H1 (cell line): ENCODE measurements around the gene FMC1. TPM values are rescaled to one million over a fixed set of nuclear protein-coding genes. Genes with fewer than 3 reads are reported as not detected.
A peak's percentile ranks its signal among the peaks of the same experiment; 100 is the strongest.

ENCODE experiments used
- CTCF ChIA-PET: fragments of 300-600 bp; sonication (Branson Sonifier 250); formaldehyde crosslinking; loops from one replicate; lab custom pipeline; 2021; ENCODE audit not compliant: partially characterized antibody; lab: Charles Lee
- POLR2A ChIA-PET: fragments of 300-600 bp; sonication (Branson Sonifier 250); formaldehyde crosslinking; loops from one replicate; lab custom pipeline; 2021; ENCODE audit warnings: inconsistent platforms; ENCODE audit not compliant: partially characterized antibody; lab: Charles Lee
- DNase-seq, 2 experiments: peaks; one replicate each; pipeline versions ENCODE4 v3.0.0 to v3.0.0-alpha.2; 2010 to 2022; ENCODE audit warnings: low spot score in 2 of 2, low read depth in 1 of 2, mixed read lengths in 1 of 2
- FAIRE-seq: peaks from 2 replicates; lab custom pipeline; 2011; peaks lifted over from hg19 to GRCh38; lab: Jason Lieb, UNC
- H2AFZ ChIP-seq: 2 replicates; pipeline ENCODE4 v1.8.1; 2012; ENCODE audit warnings: low read length, inconsistent platforms
- H2AK5ac ChIP-seq: 2 replicates; pipeline ENCODE4 v1.6.1; 2013; ENCODE audit warnings: low read depth, low read length
- H2BK120ac ChIP-seq: replicated peaks from 2 replicates; pipeline ENCODE3; 2013; ENCODE audit warnings: low read depth, low read length, inconsistent platforms
- H2BK12ac ChIP-seq: 2 replicates; pipeline ENCODE4 v1.6.1; 2013; ENCODE audit warnings: low read depth, low read length
- H2BK15ac ChIP-seq: 2 replicates; pipeline ENCODE4 v1.6.1; 2013; ENCODE audit warnings: low read length
- H2BK20ac ChIP-seq: 2 replicates; pipeline ENCODE4 v1.6.1; 2013; ENCODE audit warnings: low read length
- H2BK5ac ChIP-seq: 2 replicates; pipeline ENCODE4 v1.6.1; 2013; ENCODE audit warnings: low read depth, low read length
- H3K14ac ChIP-seq: 2 replicates; pipeline ENCODE4 v1.6.1; 2013; ENCODE audit warnings: inconsistent platforms; ENCODE audit not compliant: insufficient read length
- H3K18ac ChIP-seq: 2 replicates; pipeline ENCODE4 v1.6.1; 2013; ENCODE audit warnings: low read length; ENCODE audit errors: extremely low read depth
- H3K23ac ChIP-seq: 2 replicates; pipeline ENCODE4 v1.6.1; 2013; ENCODE audit warnings: inconsistent platforms; ENCODE audit not compliant: insufficient read length
- H3K23me2 ChIP-seq: 2 replicates; pipeline ENCODE4 v1.6.1; 2013; ENCODE audit warnings: low read depth, low read length
- H3K27ac ChIP-seq: 2 replicates; pipeline ENCODE4 v1.6.1; 2011; ENCODE audit warnings: low read depth, low read length, inconsistent platforms
- H3K27me3 ChIP-seq, 4 experiments: replicated peaks in 1 of 4; 1 replicate in 1 of 4; 2 replicates in 3 of 4; pipeline versions ENCODE4 v1.6.1 to v1.8.1; 2011 to 2013; ENCODE audit warnings: low read length in 3 of 4, mild to moderate bottlenecking in 3 of 4, inconsistent platforms in 2 of 4, mixed read lengths in 2 of 4, moderate library complexity in 1 of 4; ENCODE audit not compliant: control insufficient read depth in 3 of 4, insufficient read depth in 3 of 4; ENCODE audit errors: extremely low read depth in 1 of 4
- H3K36me3 ChIP-seq, 4 experiments: 2 replicates each; pipeline versions ENCODE4 v1.6.1 to v1.8.1; 2011 to 2013; ENCODE audit warnings: mild to moderate bottlenecking in 4 of 4, low read length in 3 of 4, moderate library complexity in 2 of 4, control low read depth in 1 of 4, inconsistent platforms in 1 of 4; ENCODE audit not compliant: insufficient read depth in 4 of 4, control insufficient read depth in 2 of 4
- H3K4ac ChIP-seq: replicated peaks from 2 replicates; pipeline ENCODE3; 2013; ENCODE audit warnings: low read length, low read depth, mixed read lengths, inconsistent platforms; ENCODE audit not compliant: insufficient read length
- H3K4me1 ChIP-seq, 4 experiments: replicated peaks in 1 of 4; 1 replicate in 1 of 4; 2 replicates in 3 of 4; pipeline versions ENCODE4 v1.6.1 to v1.8.1; 2011 to 2013; ENCODE audit warnings: low read length in 3 of 4, inconsistent platforms in 2 of 4, mixed read lengths in 1 of 4; ENCODE audit not compliant: insufficient read depth in 4 of 4, control insufficient read depth in 3 of 4
- H3K4me2 ChIP-seq, 2 experiments: 2 replicates each; pipeline versions ENCODE4 v1.6.1 to v1.8.1; 2011 to 2013; ENCODE audit warnings: low read depth in 2 of 2, low read length in 2 of 2, control low read depth in 1 of 2, inconsistent platforms in 1 of 2, mild to moderate bottlenecking in 1 of 2; ENCODE audit not compliant: insufficient read depth in 1 of 2
- H3K4me3 ChIP-seq, 4 experiments: fragments of 200-600, 300-600 bp in 1 of 4; sonication (generic), shearing (Covaris generic), sonication (Bioruptor Twin) in 1 of 4; 2 replicates each; pipeline versions ENCODE4 v1.5.1 to v1.8.1; 2011 to 2016; ENCODE audit warnings: low read length in 4 of 4, low read depth in 3 of 4, control low read depth in 2 of 4, inconsistent platforms in 2 of 4, mild to moderate bottlenecking in 2 of 4, mixed read lengths in 1 of 4, moderate library complexity in 1 of 4; ENCODE audit not compliant: insufficient read depth in 2 of 4; ENCODE audit errors: extremely low read depth in 1 of 4
- H3K56ac ChIP-seq: replicated peaks from 2 replicates; pipeline ENCODE3; 2013; ENCODE audit warnings: low read depth, mild to moderate bottlenecking, mixed read lengths, low read length, inconsistent platforms; ENCODE audit not compliant: insufficient read length
- H3K79me1 ChIP-seq: 2 replicates; pipeline ENCODE4 v1.6.1; 2013; ENCODE audit warnings: low read depth, low read length, control low read depth
- H3K79me2 ChIP-seq, 2 experiments: 2 replicates each; pipeline versions ENCODE4 v1.6.1 to v1.8.1; 2012 to 2013; ENCODE audit warnings: low read length in 2 of 2, mild to moderate bottlenecking in 2 of 2, inconsistent platforms in 1 of 2; ENCODE audit not compliant: insufficient read depth in 2 of 2, control insufficient read depth in 1 of 2
- H3K9ac ChIP-seq, 4 experiments: replicated peaks in 1 of 4; 1 replicate in 1 of 4; 2 replicates in 3 of 4; pipeline versions ENCODE4 v1.6.1 to v1.8.1; 2011 to 2013; ENCODE audit warnings: low read depth in 3 of 4, low read length in 3 of 4, control low read depth in 2 of 4, mild to moderate bottlenecking in 2 of 4, moderate library complexity in 2 of 4, inconsistent platforms in 1 of 4; ENCODE audit errors: extremely low read depth in 1 of 4
- H3K9me3 ChIP-seq, 2 experiments: 2 replicates each; pipeline versions ENCODE4 v1.6.1 to v1.8.1; 2012 to 2013; ENCODE audit warnings: mild to moderate bottlenecking in 2 of 2, moderate library complexity in 2 of 2, control low read depth in 1 of 2, inconsistent platforms in 1 of 2, low read depth in 1 of 2, low read length in 1 of 2, mixed read lengths in 1 of 2; ENCODE audit not compliant: insufficient read depth in 2 of 2
- H4K20me1 ChIP-seq, 2 experiments: replicated peaks in 1 of 2; 2 replicates each; pipeline versions ENCODE3 to v1.8.1; 2011 to 2013; ENCODE audit warnings: inconsistent platforms in 2 of 2, low read length in 2 of 2, mild to moderate bottlenecking in 1 of 2; ENCODE audit not compliant: insufficient read depth in 2 of 2, control insufficient read depth in 1 of 2
- H4K5ac ChIP-seq: 2 replicates; pipeline ENCODE4 v1.6.1; 2013; ENCODE audit warnings: low read length, low read depth, mixed read lengths, inconsistent platforms; ENCODE audit not compliant: insufficient read length
- H4K8ac ChIP-seq: 2 replicates; pipeline ENCODE4 v1.8.0; 2013; ENCODE audit warnings: mild to moderate bottlenecking, moderate library complexity, low read length, inconsistent platforms; ENCODE audit not compliant: insufficient read depth; ENCODE audit errors: extremely low read depth
- H4K91ac ChIP-seq: replicated peaks from 2 replicates; pipeline ENCODE3; 2013; ENCODE audit warnings: low read length, mixed read lengths, inconsistent platforms; ENCODE audit not compliant: insufficient read length
- WGBS, 2 experiments: shearing (Covaris generic) in 1 of 2; methylation state at CpG; one replicate each; pipeline versions ENCODE4 v1.1.6 to v1.1.7; 2013 to 2015; ENCODE audit warnings: low lambda C conversion rate in 2 of 2, mixed read lengths in 2 of 2, inconsistent platforms in 1 of 2, low coverage in 1 of 2, missing lambda C conversion rate in 1 of 2; ENCODE audit not compliant: insufficient replicate concordance in 2 of 2, insufficient coverage in 1 of 2, insufficient read length in 1 of 2; ENCODE audit errors: extremely low coverage in 1 of 2, missing lambda C conversion rate in 1 of 2; 5-methylcytosine and 5-hydroxymethylcytosine counted together
- polyA plus RNA-seq, 7 experiments: library from polyadenylated mRNA; depleted of rRNA in 3 of 7; stranded (reverse) in 5 of 7; unstranded in 2 of 7; fragments of >200 nt in 5 of 7; fragments of 200-250 nt in 2 of 7; gene quantifications; 1 replicate in 5 of 7; 2 replicates in 1 of 7; 4 replicates in 1 of 7; pipeline versions ENCODE4 v1.2.1 to v1.2.3, GENCODE V29; 2011 to 2013; ENCODE audit warnings: missing spikeins in 2 of 7, mixed read lengths in 2 of 7
- total RNA-seq: library from RNA; stranded (reverse); fragmentation: NEBNext Ultra II Directional; extraction: Animal tissue kit (Norgen Biotek cat#: 25700); gene quantifications from 2 replicates; pipeline ENCODE4 v1.2.1, GENCODE V29; 2021

Gene FMC1
- total and polyA plus RNA-seq, 2 of the 8 experiments (the other 6 are each of a cell fraction or from before 2014, with no cell fraction given), result 15.8 to 28.4 TPM

GRCh38 chr7:139370301-139370942 lies 29.3 kb downstream of the FMC1 start:
- no peak overlapping the region for H3K9ac ChIP-seq
- H2BK5ac ChIP-seq, result no peak overlapping the region
- H3K79me1 ChIP-seq, result 0 out of 2 replicates have a peak, but pooled peaks cover 2% of the 10 kb centered on the region
- H3K27me3 ChIP-seq, result no peaks in the 10 kb centered on the region
- ChIA-PET CTCF (interaction anchor here (0.6 to 1.3 kb wide), 6 partner anchors 8 to 885 kb away, joined by 3 to 6 read pairs (median 3); no protein-coding TSS in a partner anchor), POLR2A (interaction anchor here (0.6 to 3.3 kb wide), 8 partner anchors 8 to 45 kb away, joined by 3 to 40 read pairs (median 3); partner anchors contain the start of gene LUC7L2)
- no peak overlapping the region for H2BK12ac ChIP-seq
- no peak overlapping the region for H4K8ac ChIP-seq
- no peak for DNase-seq
- no peak overlapping the region for H2BK120ac ChIP-seq
- no peak overlapping the region for H2BK20ac ChIP-seq
- H3K4me2 ChIP-seq, result 0 out of 4 replicates have a peak overlapping the region, but pooled peaks of 1 of the 2 experiments have one; percentile 43
- no peak overlapping the region for H3K18ac ChIP-seq
- no peak overlapping the region for H4K91ac ChIP-seq
- H3K14ac ChIP-seq, result no peak overlapping the region
- peak overlapping the region; percentile 67; the same call in 1 of the 2 replicates for H2AK5ac ChIP-seq
- no peak overlapping the region for H3K4me3 ChIP-seq
- H3K36me3 ChIP-seq, result peaks cover 0 to 12% (median 2%) of the 10 kb centered on the region in 4 experiments; a peak in 3 of 8 replicates
- H2BK15ac ChIP-seq, result no peak overlapping the region
- FAIRE-seq, result no peak
- H3K23ac ChIP-seq, result no peak overlapping the region
- peaks cover 6 to 100% of the 10 kb centered on the region in 2 experiments for H3K79me2 ChIP-seq
- H4K20me1 ChIP-seq, result peaks cover 7 to 11% of the 10 kb centered on the region in 2 experiments
- H4K5ac ChIP-seq, result no peak overlapping the region
- H3K27ac ChIP-seq, result peak overlapping the region; percentile 0; the same call in 1 of the 2 replicates
- peaks cover 0 to 9% (median 2%) of the 10 kb centered on the region in 4 experiments; a peak in 3 of 7 replicates for H3K4me1 ChIP-seq
- H3K56ac ChIP-seq, result peak overlapping the region; percentile 39
- H3K4ac ChIP-seq, result no peak overlapping the region
- H3K23me2 ChIP-seq, result no peaks in the 10 kb centered on the region
- WGBS, 2 experiments, result 80% methylated on average over 5 of the region's 5 CpGs; no CpG with 5 or more reads in 1 of the 2 experiments
- no peak overlapping the region for H2AFZ ChIP-seq
- H3K9me3 ChIP-seq, result no peaks in the 10 kb centered on the region
